Hepatocyte (in vitro differentiated cells): ENCODE data around the gene EPO. TPM values are rescaled to one million over a fixed set of nuclear protein-coding genes. Genes with fewer than 3 reads are reported as not detected.

Experiments
- DNase-seq: peaks from one replicate; pipeline ENCODE4 v3.0.0-alpha.2; 2016; ENCODE audit warnings: low spot score
- H2AFZ ChIP-seq: fragments of 200-600 bp; sonication (generic); 2 replicates; pipeline ENCODE4 v1.6.0; 2016; ENCODE audit warnings: antibody characterized with exemption, mild to moderate bottlenecking
- H3K27ac ChIP-seq: fragments of 200-600 bp; sonication (generic); 2 replicates; pipeline ENCODE4 v1.5.1; 2016; ENCODE audit warnings: mild to moderate bottlenecking
- H3K27me3 ChIP-seq: fragments of 200-600 bp; sonication (generic); 2 replicates; pipeline ENCODE4 v1.6.1; 2016
- H3K36me3 ChIP-seq: fragments of 200-600 bp; sonication (generic); replicated peaks from 2 replicates; pipeline ENCODE4 v1.5.1; 2016; ENCODE audit warnings: low read depth; ENCODE audit not compliant: insufficient read depth
- H3K4me1 ChIP-seq: fragments of 200-600 bp; sonication (generic); 2 replicates; pipeline ENCODE4 v1.5.1; 2016; ENCODE audit warnings: mild to moderate bottlenecking, moderate library complexity; ENCODE audit not compliant: insufficient read depth
- H3K4me2 ChIP-seq: fragments of 200-600 bp; sonication (generic); 2 replicates; pipeline ENCODE4 v1.6.0; 2016
- H3K4me3 ChIP-seq: fragments of 200-600 bp; sonication (generic); 2 replicates; pipeline ENCODE4 v1.5.1; 2016; ENCODE audit warnings: mild to moderate bottlenecking
- H3K79me2 ChIP-seq: fragments of 200-600 bp; sonication (generic); 2 replicates; pipeline ENCODE4 v1.6.0; 2017; ENCODE audit warnings: mild to moderate bottlenecking
- H3K9me2 ChIP-seq: fragments of 200-600 bp; sonication (generic); replicated peaks from 2 replicates; pipeline ENCODE4 v1.6.0; 2017; ENCODE audit warnings: mild to moderate bottlenecking; ENCODE audit not compliant: insufficient read depth
- H3K9me3 ChIP-seq: fragments of 200-600 bp; sonication (generic); 2 replicates; pipeline ENCODE4 v1.5.1; 2016; ENCODE audit warnings: low read depth, mild to moderate bottlenecking
- H4K20me1 ChIP-seq: fragments of 200-600 bp; sonication (generic); 2 replicates; pipeline ENCODE4 v1.6.0; 2016; ENCODE audit warnings: mild to moderate bottlenecking; ENCODE audit not compliant: insufficient read depth, poor library complexity, severe bottlenecking
- CTCF ChIP-seq: fragments of 200-600 bp; sonication (generic); IDR thresholded peaks from 2 replicates; pipeline ENCODE4 v1.5.1; 2016; ENCODE audit warnings: antibody characterized with exemption, mild to moderate bottlenecking; ENCODE audit not compliant: poor library complexity
- EZH2 ChIP-seq: fragments of 200-600 bp; sonication (generic); IDR thresholded peaks from 2 replicates; pipeline ENCODE4 v1.6.1; 2016; ENCODE audit warnings: antibody characterized with exemption, mild to moderate bottlenecking, borderline replicate concordance
- EZH2phosphoT487 ChIP-seq: fragments of 200-600 bp; sonication (generic); IDR thresholded peaks from one replicate; pipeline ENCODE4 v1.6.1; 2018; ENCODE audit warnings: antibody characterized with exemption, mild to moderate bottlenecking, low read depth, moderate library complexity; ENCODE audit not compliant: unreplicated experiment, severe bottlenecking
- WGBS: methylation state at CpG from one replicate; pipeline ENCODE4 v1.1.6; 2016; ENCODE audit warnings: low lambda C conversion rate; ENCODE audit errors: missing lambda C conversion rate; 5-methylcytosine and 5-hydroxymethylcytosine counted together
- polyA plus RNA-seq: library from polyadenylated mRNA; unstranded; fragments of >200 nt; fragmentation: Nextera tagmentation; extraction: Ambion mirVana; gene quantifications from 2 replicates; pipeline ENCODE4 v1.2.1, GENCODE V29; 2016
- total RNA-seq: library from RNA; depleted of rRNA; stranded (reverse); fragments of >200 nt; gene quantifications from 2 replicates; pipeline ENCODE4 v1.2.3, GENCODE V29; 2014

The EPO gene
- total and polyA plus RNA-seq, 2 experiments from 2014 or later, result 1.3 TPM; not detected in 1

GRCh38 chr7:100705753-100706671, 14.3 kb upstream of the EPO start, which contains the start of gene POP7:
TSS of gene POP7 (plus strand) at chr7:100706121. CDS start at chr7:100706831, 710 bp downstream.
- 1% methylated on average over 63 of the region's 86 CpGs for WGBS
- no peaks in the 10 kb centered on the region for H3K9me3 ChIP-seq
- peak within 1 kb of the TSS; percentile 84 for H2AFZ ChIP-seq
- H3K9me2 ChIP-seq, result no peaks in the 10 kb centered on the region
- TF ChIP-seq EZH2phosphoT487 (no peak), EZH2 (no peak), CTCF (no peak)
- H3K4me1 ChIP-seq, result peaks cover 12% of the 10 kb centered on the region
- peak; percentile 100 for DNase-seq
- peaks cover 17% of the 10 kb centered on the region for H3K79me2 ChIP-seq
- H3K27me3 ChIP-seq, result no peaks in the 10 kb centered on the region
- H3K27ac ChIP-seq, result peak within 1 kb of the TSS; percentile 94
- H3K4me3 ChIP-seq, result peak within 1 kb of the TSS; percentile 73
- peak within 1 kb of the TSS; percentile 95 for H3K4me2 ChIP-seq
- no peaks in the 10 kb centered on the region for H3K36me3 ChIP-seq
- no peaks in the 10 kb centered on the region for H4K20me1 ChIP-seq

- Histone ChIP-seq H4K20me1 (no peaks in the 10 kb centered on the region), H3K27me3 (no peaks in the 10 kb centered on the region), H3K9me2 (no peaks in the 10 kb centered on the region), H2AFZ (peak overlapping the region; percentile 84), H3K79me2 (peaks cover 17% of the 10 kb centered on the region), H3K9me3 (no peaks in the 10 kb centered on the region), H3K27ac (peak overlapping the region; percentile 73), H3K4me1 (peaks cover 12% of the 10 kb centered on the region), H3K4me3 (peak overlapping the region; percentile 73), H3K4me2 (peak overlapping the region; percentile 94), H3K36me3 (no peaks in the 10 kb centered on the region)
- peak; percentile 69 for DNase-seq
- 33% methylated on average over 34 of the region's 34 CpGs for WGBS
- TF ChIP-seq EZH2, result no peak
- no peak for TF ChIP-seq CTCF
- TF ChIP-seq EZH2phosphoT487, result no peak
Observed at GRCh38 chr7:100706672-100707311, 13.5 kb upstream of the EPO start.

GRCh38 chr7:100708395-100708794, 11.9 kb upstream of the EPO start:
- Histone ChIP-seq H3K9me3 (no peaks in the 10 kb centered on the region), H2AFZ (no peak overlapping the region), H3K4me2 (no peak overlapping the region), H3K4me3 (no peak overlapping the region), H3K9me2 (no peaks in the 10 kb centered on the region), H3K27ac (no peak overlapping the region), H4K20me1 (no peaks in the 10 kb centered on the region), H3K79me2 (peaks cover 17% of the 10 kb centered on the region), H3K36me3 (no peaks in the 10 kb centered on the region), H3K4me1 (peaks cover 12% of the 10 kb centered on the region), H3K27me3 (no peaks in the 10 kb centered on the region)
- WGBS, result 86% methylated on average over 6 of the region's 6 CpGs
- TF ChIP-seq CTCF (no peak), EZH2 (no peak), EZH2phosphoT487 (no peak)
- DNase-seq, result no peak
